PFSK-1 (cell line): ENCODE results near the gene MRPS7.

ENCODE experiments used
- FOXP2 ChIP-seq: optimal IDR thresholded peaks from 2 replicates; pipeline ENCODE3; 2011; ENCODE audit warnings: borderline replicate concordance, control low read depth, inconsistent platforms; ENCODE audit not compliant: insufficient read depth; ENCODE audit errors: extremely low read length, extremely low read depth
- POLR2AphosphoS5 ChIP-seq: IDR thresholded peaks from 2 replicates; pipeline ENCODE4 v1.6.1; 2012; ENCODE audit warnings: low read depth, mild to moderate bottlenecking, control low read depth, low read length, moderate library complexity
- REST ChIP-seq, 2 experiments: IDR thresholded peaks; 2 replicates each; pipeline versions ENCODE4 v1.6.1 to v1.8.0; 2011 to 2012; ENCODE audit warnings: low read depth in 2 of 2, low read length in 2 of 2, control low read depth in 1 of 2, inconsistent platforms in 1 of 2, mild to moderate bottlenecking in 1 of 2, moderate library complexity in 1 of 2; ENCODE audit not compliant: insufficient read depth in 1 of 2
- SIN3A ChIP-seq: IDR thresholded peaks from 2 replicates; pipeline ENCODE4 v1.6.1; 2012; ENCODE audit warnings: mild to moderate bottlenecking, low read length, moderate library complexity, borderline replicate concordance; ENCODE audit not compliant: insufficient read depth
- TAF1 ChIP-seq: IDR thresholded peaks from 2 replicates; pipeline ENCODE4 v1.6.1; 2012; ENCODE audit warnings: low read length, control low read depth, borderline replicate concordance; ENCODE audit not compliant: insufficient read depth

The MRPS7 gene

DNA sequence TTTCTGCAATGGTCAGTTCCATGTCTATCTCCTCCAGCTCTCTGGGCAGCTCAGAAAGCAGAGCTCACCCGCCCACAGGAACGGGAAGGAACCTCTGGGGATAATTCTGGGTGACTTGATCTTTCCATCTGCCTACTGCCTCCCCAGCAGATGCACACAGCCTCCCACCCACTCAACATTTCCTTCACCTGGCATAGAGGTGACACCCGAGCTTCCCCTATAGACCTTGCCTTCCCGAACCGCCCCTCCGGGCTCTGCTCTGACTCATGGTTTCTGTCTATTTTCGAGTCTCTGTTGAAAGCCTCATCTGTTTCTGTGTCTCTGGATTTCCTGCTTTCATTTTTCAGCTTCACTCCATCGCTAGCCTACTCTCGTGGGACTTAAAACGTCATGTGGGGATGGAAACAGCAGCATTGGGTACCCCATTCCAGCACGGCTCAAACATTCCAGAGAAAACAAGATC is 11.6 kb upstream of the MRPS7 start:
- TF ChIP-seq TAF1, result no peak
- TF ChIP-seq SIN3A, result no peak

- TF ChIP-seq REST (IDR thresholded peaks at IDR 0.05; ENCODE audit: insufficient read depth in 1 of 2, low read depth in 2 of 2, low read length in 2 of 2) (no peak), SIN3A (no peak), TAF1 (no peak), POLR2AphosphoS5 (no peak), FOXP2 (no peak)
Measured at GRCh38 chr17:75252039-75252816, 9.5 kb upstream of the MRPS7 start.

GRCh38 chr17:75260641-75261335 is 891 bp upstream of the MRPS7 start:
- TF ChIP-seq FOXP2 (no peak), TAF1 (no peak), POLR2AphosphoS5 (no peak), SIN3A (no peak), REST (IDR thresholded peaks at IDR 0.05; ENCODE audit: insufficient read depth in 1 of 2, low read depth in 2 of 2, low read length in 2 of 2) (no peak)

DNA sequence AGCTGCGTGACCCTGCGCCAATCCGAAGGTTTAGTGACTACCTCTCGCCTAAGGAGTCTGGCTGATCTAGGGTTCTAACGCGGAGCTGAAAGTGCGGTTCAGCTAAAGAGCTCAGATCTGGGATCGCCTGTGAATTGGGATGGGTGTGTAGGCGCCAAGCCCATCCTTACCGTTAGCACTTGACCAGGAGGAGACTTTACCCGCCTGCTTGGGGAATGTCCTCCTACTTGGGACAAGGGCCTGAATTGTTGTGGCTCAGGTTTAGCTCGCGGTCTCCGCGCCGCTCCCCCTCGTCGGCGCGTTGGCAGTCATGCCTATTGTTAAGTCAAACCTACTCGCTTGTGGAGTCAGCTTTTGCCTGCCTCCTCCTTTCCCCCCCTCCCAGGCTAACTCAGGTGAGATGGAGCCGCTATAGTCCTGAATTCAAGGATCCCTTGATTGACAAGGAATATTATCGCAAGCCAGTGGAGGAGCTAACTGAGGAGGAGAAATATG is 480 bp downstream of the MRPS7 start:
- no peak for TF ChIP-seq POLR2AphosphoS5
- TF ChIP-seq FOXP2, result no peak
- no peak for TF ChIP-seq REST (IDR thresholded peaks at IDR 0.05; ENCODE audit: insufficient read depth in 1 of 2, low read depth in 2 of 2, low read length in 2 of 2)
- TF ChIP-seq SIN3A, result no peak
- no peak for TF ChIP-seq TAF1

- TF ChIP-seq REST (IDR thresholded peaks at IDR 0.05; ENCODE audit: insufficient read depth in 1 of 2, low read depth in 2 of 2, low read length in 2 of 2) (no peak), TAF1 (no peak), SIN3A (no peak), POLR2AphosphoS5 (no peak), FOXP2 (no peak)
Measured at GRCh38 chr17:75263055-75263454, 1.4 kb downstream of the MRPS7 start.
